Loucy (cell line): ENCODE data around the gene PTTG1IP2.

Experiments used
- H2AFZ ChIP-seq: fragments of 200-600 bp; sonication (generic); 2 replicates; pipeline ENCODE4 v1.6.0; 2016; ENCODE audit warnings: antibody characterized with exemption, mild to moderate bottlenecking, low read length, moderate library complexity
- H3F3A ChIP-seq: fragments of 200-600 bp; 2 replicates; pipeline ENCODE4 v1.6.0; 2016; ENCODE audit warnings: antibody characterized with exemption, low read depth, mild to moderate bottlenecking
- H3K27me3 ChIP-seq: fragments of 200-600 bp; sonication (generic); 2 replicates; pipeline ENCODE4 v1.6.1; 2014; ENCODE audit warnings: low read length, mild to moderate bottlenecking; ENCODE audit not compliant: insufficient read depth, poor library complexity, severe bottlenecking
- H3K36me3 ChIP-seq: fragments of 200-600 bp; sonication (generic); 2 replicates; pipeline ENCODE4 v1.6.1; 2016; ENCODE audit warnings: low read length; ENCODE audit not compliant: insufficient read depth
- H3K4me1 ChIP-seq: fragments of 200-600 bp; sonication (generic); 2 replicates; pipeline ENCODE4 v1.5.1; 2014; ENCODE audit warnings: low read length, mild to moderate bottlenecking; ENCODE audit not compliant: insufficient read depth, poor library complexity, severe bottlenecking
- H3K4me2 ChIP-seq: fragments of 200-600 bp; sonication (generic); 2 replicates; pipeline ENCODE4 v1.6.0; 2014; ENCODE audit warnings: antibody characterized with exemption, low read length, low read depth, mild to moderate bottlenecking; ENCODE audit not compliant: poor library complexity, severe bottlenecking
- H3K4me3 ChIP-seq: fragments of 200-600 bp; sonication (generic); 2 replicates; pipeline ENCODE4 v1.5.1; 2014; ENCODE audit warnings: low read length, mild to moderate bottlenecking, mixed read lengths; ENCODE audit not compliant: poor library complexity, severe bottlenecking
- H3K79me2 ChIP-seq: fragments of 200-600 bp; sonication (generic); 2 replicates; pipeline ENCODE4 v1.6.1; 2014; ENCODE audit warnings: low read length; ENCODE audit not compliant: insufficient read depth
- H3K9ac ChIP-seq: fragments of 200-600 bp; sonication (generic); 2 replicates; pipeline ENCODE4 v1.6.0; 2014; ENCODE audit warnings: mild to moderate bottlenecking, low read depth, low read length, moderate library complexity; ENCODE audit not compliant: poor library complexity, severe bottlenecking
- H3K9me2 ChIP-seq: fragments of 200-600 bp; sonication (generic); replicated peaks from 2 replicates; pipeline ENCODE4 v1.6.1; 2016; ENCODE audit warnings: low read depth, low read length, mixed read lengths
- H3K9me3 ChIP-seq: fragments of 200-600 bp; sonication (generic); 2 replicates; pipeline ENCODE4 v1.6.1; 2014; ENCODE audit warnings: mild to moderate bottlenecking, antibody characterized with exemption, low read length, low read depth; ENCODE audit not compliant: insufficient read depth
- H4K20me1 ChIP-seq: fragments of 200-600 bp; sonication (generic); 2 replicates; pipeline ENCODE4 v1.6.0; 2014; ENCODE audit warnings: antibody characterized with exemption, low read length, mild to moderate bottlenecking; ENCODE audit not compliant: insufficient read depth, poor library complexity, severe bottlenecking
- EZH2phosphoT487 ChIP-seq: fragments of 200-600 bp; IDR thresholded peaks from 2 replicates; pipeline ENCODE4 v1.6.1; 2018; ENCODE audit warnings: antibody characterized with exemption, mild to moderate bottlenecking, moderate library complexity, borderline replicate concordance
- TF ChIP-seq, protein P1 (sequence below): fragments of 200-600 bp; sonication (generic); conservative IDR thresholded peaks from 2 replicates; pipeline ENCODE4 v1.5.1; 2014; ENCODE audit warnings: mild to moderate bottlenecking, antibody characterized with exemption, low read length

Gene PTTG1IP2

DNA sequence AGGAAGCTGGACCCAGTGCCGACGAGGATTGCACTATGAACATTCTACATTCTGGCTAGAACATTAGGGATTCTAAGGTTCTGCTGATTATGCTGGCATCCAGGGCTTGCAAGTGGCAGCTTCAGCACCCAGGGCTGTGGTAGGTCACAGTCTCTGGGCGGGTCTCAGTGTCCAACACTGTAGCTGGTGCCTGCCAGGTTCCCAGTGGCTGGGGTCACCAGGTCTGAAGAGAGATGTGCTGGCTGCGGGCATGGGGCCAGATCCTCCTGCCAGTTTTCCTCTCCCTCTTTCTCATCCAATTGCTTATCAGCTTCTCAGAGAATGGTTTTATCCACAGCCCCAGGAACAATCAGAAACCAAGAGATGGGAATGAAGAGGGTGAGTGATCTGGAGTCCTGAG lies at the start of gene PTTG1IP2:
Gene PTTG1IP2, plus strand, starts transcription at position 86 of the 400 bp plus-strand sequence. Its CDS starts 148 bp downstream, at position 234.
- Histone ChIP-seq H3K79me2 (no peaks in the 10 kb centered on the region), H3K9me3 (no peaks in the 10 kb centered on the region), H3K9ac (no peak within 1 kb of the TSS), H3K27me3 (no peaks in the 10 kb centered on the region), H3K9me2 (no peaks in the 10 kb centered on the region), H3F3A (no peaks in the 10 kb centered on the region), H3K36me3 (no peaks in the 10 kb centered on the region), H4K20me1 (no peaks in the 10 kb centered on the region), H3K4me3 (no peak within 1 kb of the TSS), H3K4me2 (no peak within 1 kb of the TSS), H3K4me1 (no peaks in the 10 kb centered on the region), H2AFZ (no peak within 1 kb of the TSS)
- TF ChIP-seq, protein P1, sequence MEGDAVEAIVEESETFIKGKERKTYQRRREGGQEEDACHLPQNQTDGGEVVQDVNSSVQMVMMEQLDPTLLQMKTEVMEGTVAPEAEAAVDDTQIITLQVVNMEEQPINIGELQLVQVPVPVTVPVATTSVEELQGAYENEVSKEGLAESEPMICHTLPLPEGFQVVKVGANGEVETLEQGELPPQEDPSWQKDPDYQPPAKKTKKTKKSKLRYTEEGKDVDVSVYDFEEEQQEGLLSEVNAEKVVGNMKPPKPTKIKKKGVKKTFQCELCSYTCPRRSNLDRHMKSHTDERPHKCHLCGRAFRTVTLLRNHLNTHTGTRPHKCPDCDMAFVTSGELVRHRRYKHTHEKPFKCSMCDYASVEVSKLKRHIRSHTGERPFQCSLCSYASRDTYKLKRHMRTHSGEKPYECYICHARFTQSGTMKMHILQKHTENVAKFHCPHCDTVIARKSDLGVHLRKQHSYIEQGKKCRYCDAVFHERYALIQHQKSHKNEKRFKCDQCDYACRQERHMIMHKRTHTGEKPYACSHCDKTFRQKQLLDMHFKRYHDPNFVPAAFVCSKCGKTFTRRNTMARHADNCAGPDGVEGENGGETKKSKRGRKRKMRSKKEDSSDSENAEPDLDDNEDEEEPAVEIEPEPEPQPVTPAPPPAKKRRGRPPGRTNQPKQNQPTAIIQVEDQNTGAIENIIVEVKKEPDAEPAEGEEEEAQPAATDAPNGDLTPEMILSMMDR = no peak
- no peak for TF ChIP-seq EZH2phosphoT487

DNA sequence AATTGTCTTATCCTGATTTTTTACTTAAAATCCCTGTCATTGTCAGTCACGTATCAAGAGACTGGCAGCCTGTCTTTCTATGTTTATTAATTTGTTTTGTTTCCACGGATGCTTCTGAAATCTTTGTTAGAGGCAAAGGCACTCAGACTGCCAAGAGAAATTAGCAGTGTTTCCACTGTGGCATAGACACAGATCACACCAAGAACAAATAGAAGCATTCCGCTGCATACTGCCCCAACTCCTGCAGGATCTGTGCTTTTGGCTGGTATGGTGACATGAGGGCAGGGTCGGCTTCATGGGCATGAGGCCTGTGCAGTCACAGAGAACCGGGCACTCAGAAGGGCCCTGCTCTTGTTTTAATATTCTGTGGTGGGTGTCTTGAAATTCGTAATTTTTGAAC lies 47.8 kb upstream of the PTTG1IP2 start:
- H3K4me3 ChIP-seq = no peak overlapping the region
- H2AFZ ChIP-seq = no peak overlapping the region
- TF ChIP-seq, protein P1 = no peak
- TF ChIP-seq EZH2phosphoT487 = no peak
- no peaks in the 10 kb centered on the region for H4K20me1 ChIP-seq
- no peaks in the 10 kb centered on the region for H3K9me2 ChIP-seq
- H3K4me1 ChIP-seq = no peaks in the 10 kb centered on the region
- no peaks in the 10 kb centered on the region for H3K36me3 ChIP-seq
- no peaks in the 10 kb centered on the region for H3K79me2 ChIP-seq
- no peaks in the 10 kb centered on the region for H3K9me3 ChIP-seq
- H3F3A ChIP-seq = no peaks in the 10 kb centered on the region
- no peaks in the 10 kb centered on the region for H3K27me3 ChIP-seq
- no peak overlapping the region for H3K4me2 ChIP-seq
- H3K9ac ChIP-seq = no peak overlapping the region

DNA sequence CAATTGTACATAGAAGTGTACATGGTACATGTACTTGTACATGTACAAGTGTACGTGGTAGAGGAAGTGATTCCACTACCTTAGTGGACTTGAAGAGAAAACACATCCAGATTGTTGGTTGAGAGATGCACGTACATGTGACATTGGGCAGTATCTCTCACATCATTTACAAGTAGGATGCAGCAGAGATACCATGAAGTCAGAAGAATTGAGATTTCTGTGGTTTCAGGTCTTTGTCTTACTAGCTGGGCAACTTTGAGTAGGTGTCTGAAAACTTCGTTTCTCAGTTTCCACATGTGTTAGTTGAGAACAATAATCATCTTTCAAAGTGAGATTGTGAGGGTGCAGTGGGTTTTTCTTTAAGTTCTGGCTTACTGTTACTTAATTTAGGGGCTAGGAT lies 44.7 kb upstream of the PTTG1IP2 start:
- no peaks in the 10 kb centered on the region for H3K4me1 ChIP-seq
- no peaks in the 10 kb centered on the region for H3K79me2 ChIP-seq
- no peaks in the 10 kb centered on the region for H4K20me1 ChIP-seq
- H3K4me2 ChIP-seq = no peak overlapping the region
- H3K9ac ChIP-seq = no peak overlapping the region
- H3K9me3 ChIP-seq = no peaks in the 10 kb centered on the region
- H2AFZ ChIP-seq = no peak overlapping the region
- H3K36me3 ChIP-seq = no peaks in the 10 kb centered on the region
- H3F3A ChIP-seq = no peaks in the 10 kb centered on the region
- no peak for TF ChIP-seq EZH2phosphoT487
- TF ChIP-seq, protein P1 = no peak
- H3K9me2 ChIP-seq = no peaks in the 10 kb centered on the region
- no peaks in the 10 kb centered on the region for H3K27me3 ChIP-seq
- H3K4me3 ChIP-seq = no peak overlapping the region
